ENCODE measurements around the gene NISCH.

The NISCH gene

DNA sequence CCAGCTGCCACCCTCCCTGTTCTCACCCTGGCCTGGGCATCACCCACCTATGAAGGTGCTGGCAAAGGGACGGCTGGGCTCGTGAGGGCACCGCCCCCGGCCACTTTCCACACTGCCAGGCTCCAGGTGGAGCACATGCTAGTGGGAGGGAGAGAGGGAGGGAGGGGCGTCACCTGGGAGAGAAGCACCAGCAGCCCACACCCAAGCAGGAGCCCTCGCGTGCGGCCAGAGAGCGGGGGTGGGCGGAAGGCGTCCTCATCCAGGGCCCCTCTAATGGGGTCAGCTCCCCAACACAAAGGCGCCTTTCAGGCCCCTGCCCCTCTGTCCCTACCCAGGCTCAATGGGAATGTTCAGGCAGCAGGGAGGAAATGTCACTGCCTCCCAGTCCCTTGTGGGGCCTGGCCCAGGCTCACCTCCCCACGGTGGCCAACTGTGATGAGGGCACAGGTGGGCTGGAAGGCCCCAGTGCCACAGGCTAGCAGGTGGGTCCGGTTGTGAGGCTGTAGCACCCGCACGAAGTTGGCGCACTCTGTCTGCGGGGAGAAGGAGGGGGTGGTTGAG lies 13.6 kb upstream of the NISCH start:
- Histone ChIP-seq H3K79me1 (replicated peaks; ENCODE audit: low read length, poor library complexity, severe bottlenecking) (no peaks in the 10 kb centered on the region), H3K9me3 (ENCODE audit: control insufficient read depth, low read length) (no peaks in the 10 kb centered on the region), H3K23ac (ENCODE audit: low read length in 2 of 2) (no peak overlapping the region), H2BK5ac (ENCODE audit: low read depth, low read length, poor library complexity, severe bottlenecking) (no peak overlapping the region), H2BK12ac (ENCODE audit: low read length in 2 of 2) (no peak overlapping the region), H4K91ac (ENCODE audit: low read length) (no peak overlapping the region), H3K4ac (ENCODE audit: low read depth in 1 of 2, low read length in 2 of 2) (no peak overlapping the region), H2BK15ac (ENCODE audit: low read depth, poor library complexity, severe bottlenecking) (no peak overlapping the region), H3K27me3 (ENCODE audit: control insufficient read depth in 1 of 2, insufficient read depth in 1 of 2, low read length in 2 of 2) (peaks cover 0 to 10% of the 10 kb centered on the region in 2 experiments), H3K14ac (ENCODE audit: low read length in 2 of 2) (no peak overlapping the region), H2AFZ (ENCODE audit: low read depth, low read length) (no peak overlapping the region), H3K4me3 (ENCODE audit: insufficient read depth in 1 of 2, low read depth in 1 of 2, low read length in 2 of 2) (no peak overlapping the region), H3K4me2 (ENCODE audit: low read length, poor library complexity, severe bottlenecking) (no peak overlapping the region), H3K9ac (ENCODE audit: low read length) (no peak overlapping the region), H3K18ac (ENCODE audit: low read depth in 1 of 2, low read length in 2 of 2) (no peak overlapping the region), H3K4me1 (ENCODE audit: control insufficient read depth, insufficient read depth, low read depth, low read length) (peaks cover 5% of the 10 kb centered on the region), H3K27ac (ENCODE audit: low read length, poor library complexity, severe bottlenecking) (no peak overlapping the region), H3K36me3 (ENCODE audit: control insufficient read depth in 1 of 2, insufficient read depth in 2 of 2, low read depth in 1 of 2, low read length in 2 of 2) (no peaks in the 10 kb centered on the region), H2AK5ac (ENCODE audit: low read length, severe bottlenecking) (no peak overlapping the region), H4K8ac (ENCODE audit: low read length) (no peak overlapping the region), H2BK120ac (ENCODE audit: low read depth, low read length) (no peak overlapping the region)
- no peak for DNase-seq
- WGBS, result 96% methylated on average over 18 of the region's 18 CpGs

- H3K9me3 ChIP-seq (ENCODE audit: control insufficient read depth, low read length), result no peaks in the 10 kb centered on the region
- H3K9ac ChIP-seq (ENCODE audit: low read length), result no peak overlapping the region
- H3K27me3 ChIP-seq (ENCODE audit: control insufficient read depth in 1 of 2, insufficient read depth in 1 of 2, low read length in 2 of 2), result peaks cover 0 to 10% of the 10 kb centered on the region in 2 experiments
- H4K8ac ChIP-seq (ENCODE audit: low read length), result no peak overlapping the region
- no peak overlapping the region for H2BK5ac ChIP-seq (ENCODE audit: low read depth, low read length, poor library complexity, severe bottlenecking)
- H3K4me1 ChIP-seq (ENCODE audit: control insufficient read depth, insufficient read depth, low read depth, low read length), result peaks cover 5% of the 10 kb centered on the region
- H3K18ac ChIP-seq (ENCODE audit: low read depth in 1 of 2, low read length in 2 of 2), result no peak overlapping the region
- no peak overlapping the region for H3K4ac ChIP-seq (ENCODE audit: low read depth in 1 of 2, low read length in 2 of 2)
- H3K14ac ChIP-seq (ENCODE audit: low read length in 2 of 2), result no peak overlapping the region
- H3K27ac ChIP-seq (ENCODE audit: low read length, poor library complexity, severe bottlenecking), result no peak overlapping the region
- H3K4me2 ChIP-seq (ENCODE audit: low read length, poor library complexity, severe bottlenecking), result no peak overlapping the region
- no peak for DNase-seq
- no peak overlapping the region for H2AK5ac ChIP-seq (ENCODE audit: low read length, severe bottlenecking)
- no peak overlapping the region for H4K91ac ChIP-seq (ENCODE audit: low read length)
- no peaks in the 10 kb centered on the region for H3K79me1 ChIP-seq (replicated peaks; ENCODE audit: low read length, poor library complexity, severe bottlenecking)
- H3K36me3 ChIP-seq (ENCODE audit: control insufficient read depth in 1 of 2, insufficient read depth in 2 of 2, low read depth in 1 of 2, low read length in 2 of 2), result no peaks in the 10 kb centered on the region
- H3K4me3 ChIP-seq (ENCODE audit: insufficient read depth in 1 of 2, low read depth in 1 of 2, low read length in 2 of 2), result no peak overlapping the region
- H2BK12ac ChIP-seq (ENCODE audit: low read length in 2 of 2), result no peak overlapping the region
- H2BK15ac ChIP-seq (ENCODE audit: low read depth, poor library complexity, severe bottlenecking), result no peak overlapping the region
- no peak overlapping the region for H2AFZ ChIP-seq (ENCODE audit: low read depth, low read length)
- H2BK120ac ChIP-seq (ENCODE audit: low read depth, low read length), result no peak overlapping the region
- H3K23ac ChIP-seq (ENCODE audit: low read length in 2 of 2), result no peak overlapping the region
- WGBS, result 89% methylated on average over 15 of the region's 16 CpGs
Observed at GRCh38 chr3:52442409-52443267, 12.8 kb upstream of the NISCH start.

DNA sequence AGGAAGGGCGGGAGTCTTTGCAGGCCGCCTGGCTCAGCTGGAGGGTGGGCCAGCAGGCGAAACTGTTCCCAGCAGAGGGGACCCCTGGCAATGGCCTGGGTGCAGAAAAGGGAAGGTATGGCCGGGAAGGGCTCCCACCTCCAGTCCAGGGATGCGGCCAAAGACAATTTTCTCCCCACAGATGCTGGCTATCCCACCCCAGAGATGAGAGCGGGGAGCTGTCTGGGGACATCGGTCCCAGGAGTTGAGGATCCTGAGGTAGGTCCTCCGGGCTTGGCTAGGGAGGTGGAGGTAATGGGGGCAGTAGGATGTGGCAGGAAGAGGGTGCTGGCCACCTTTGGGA lies 12.2 kb upstream of the NISCH start:
- Histone ChIP-seq H2BK15ac (ENCODE audit: low read depth, poor library complexity, severe bottlenecking) (no peak overlapping the region), H3K9ac (ENCODE audit: low read length) (no peak overlapping the region), H3K4me1 (ENCODE audit: control insufficient read depth, insufficient read depth, low read depth, low read length) (peaks cover 5% of the 10 kb centered on the region), H4K91ac (ENCODE audit: low read length) (no peak overlapping the region), H3K27me3 (ENCODE audit: control insufficient read depth in 1 of 2, insufficient read depth in 1 of 2, low read length in 2 of 2) (peaks cover 0 to 10% of the 10 kb centered on the region in 2 experiments), H2AFZ (ENCODE audit: low read depth, low read length) (no peak overlapping the region), H3K14ac (ENCODE audit: low read length in 2 of 2) (no peak overlapping the region), H3K79me1 (replicated peaks; ENCODE audit: low read length, poor library complexity, severe bottlenecking) (no peaks in the 10 kb centered on the region), H3K36me3 (ENCODE audit: control insufficient read depth in 1 of 2, insufficient read depth in 2 of 2, low read depth in 1 of 2, low read length in 2 of 2) (no peaks in the 10 kb centered on the region), H3K9me3 (ENCODE audit: control insufficient read depth, low read length) (no peaks in the 10 kb centered on the region), H2BK12ac (ENCODE audit: low read length in 2 of 2) (no peak overlapping the region), H2AK5ac (ENCODE audit: low read length, severe bottlenecking) (no peak overlapping the region), H3K4ac (ENCODE audit: low read depth in 1 of 2, low read length in 2 of 2) (no peak overlapping the region), H3K27ac (ENCODE audit: low read length, poor library complexity, severe bottlenecking) (no peak overlapping the region), H4K8ac (ENCODE audit: low read length) (no peak overlapping the region), H3K4me2 (ENCODE audit: low read length, poor library complexity, severe bottlenecking) (no peak overlapping the region), H3K18ac (ENCODE audit: low read depth in 1 of 2, low read length in 2 of 2) (no peak overlapping the region), H2BK5ac (ENCODE audit: low read depth, low read length, poor library complexity, severe bottlenecking) (no peak overlapping the region), H3K23ac (ENCODE audit: low read length in 2 of 2) (no peak overlapping the region), H3K4me3 (ENCODE audit: insufficient read depth in 1 of 2, low read depth in 1 of 2, low read length in 2 of 2) (no peak overlapping the region), H2BK120ac (ENCODE audit: low read depth, low read length) (no peak overlapping the region)
- no peak for DNase-seq
- WGBS, result 98% methylated on average over 4 of the region's 8 CpGs

DNA sequence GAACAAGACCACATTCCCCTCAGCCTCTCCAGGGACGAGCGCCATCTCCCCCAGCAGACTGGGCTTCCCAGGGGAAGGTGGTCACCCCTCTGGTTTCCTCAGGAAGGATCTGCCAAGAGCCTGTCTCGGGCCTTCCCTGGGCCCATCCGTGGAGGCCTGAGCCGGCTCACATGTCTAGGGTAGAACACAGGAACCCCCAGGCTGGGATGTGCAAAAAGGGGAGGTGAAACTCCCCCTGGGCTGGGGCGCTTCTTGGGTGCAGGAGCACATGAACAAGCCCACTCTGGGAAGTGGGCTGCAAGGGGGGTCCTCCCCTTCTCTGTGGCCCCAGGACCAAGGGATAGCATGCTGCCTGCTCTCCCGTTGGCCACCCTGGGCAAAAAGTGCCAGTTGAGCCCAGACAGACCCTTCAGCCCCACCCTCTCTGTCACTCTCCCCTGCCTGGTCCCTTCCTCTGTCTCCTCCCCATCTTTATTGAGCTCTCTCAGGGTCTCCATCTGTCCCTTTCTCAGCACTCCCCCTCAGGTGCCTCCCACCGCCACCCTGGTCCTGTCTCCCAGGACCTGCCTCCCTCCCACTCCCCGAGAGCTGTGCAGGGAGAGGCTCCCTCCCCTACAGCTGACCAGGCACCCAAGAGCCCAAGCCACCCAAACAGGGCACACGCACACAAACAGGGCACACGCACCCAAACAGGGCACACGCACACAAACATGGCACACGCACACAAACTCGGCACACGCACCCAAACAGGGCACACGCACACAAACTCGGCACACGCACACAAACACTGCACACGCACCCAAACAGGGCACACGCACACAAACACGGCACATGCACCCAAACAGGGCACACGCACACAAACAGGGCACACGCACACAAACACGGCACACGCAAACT lies 11.4 kb upstream of the NISCH start:
- Histone ChIP-seq H3K23ac (ENCODE audit: low read length in 2 of 2) (no peak overlapping the region), H3K4me3 (ENCODE audit: insufficient read depth in 1 of 2, low read depth in 1 of 2, low read length in 2 of 2) (no peak overlapping the region), H3K79me1 (replicated peaks; ENCODE audit: low read length, poor library complexity, severe bottlenecking) (no peaks in the 10 kb centered on the region), H2AFZ (ENCODE audit: low read depth, low read length) (no peak overlapping the region), H2BK15ac (ENCODE audit: low read depth, poor library complexity, severe bottlenecking) (no peak overlapping the region), H3K4me1 (ENCODE audit: control insufficient read depth, insufficient read depth, low read depth, low read length) (peaks cover 5% of the 10 kb centered on the region), H4K8ac (ENCODE audit: low read length) (no peak overlapping the region), H2AK5ac (ENCODE audit: low read length, severe bottlenecking) (no peak overlapping the region), H4K91ac (ENCODE audit: low read length) (no peak overlapping the region), H3K9me3 (ENCODE audit: control insufficient read depth, low read length) (no peaks in the 10 kb centered on the region), H2BK120ac (ENCODE audit: low read depth, low read length) (no peak overlapping the region), H3K14ac (ENCODE audit: low read length in 2 of 2) (peak overlapping the region in 1 of 2 experiments; percentile 91), H3K18ac (ENCODE audit: low read depth in 1 of 2, low read length in 2 of 2) (peak overlapping the region in 1 of 2 experiments; percentile 30), H3K4ac (ENCODE audit: low read depth in 1 of 2, low read length in 2 of 2) (no peak overlapping the region), H3K27me3 (ENCODE audit: control insufficient read depth in 1 of 2, insufficient read depth in 1 of 2, low read length in 2 of 2) (peaks cover 0 to 10% of the 10 kb centered on the region in 2 experiments), H2BK5ac (ENCODE audit: low read depth, low read length, poor library complexity, severe bottlenecking) (no peak overlapping the region), H3K27ac (ENCODE audit: low read length, poor library complexity, severe bottlenecking) (no peak overlapping the region), H2BK12ac (ENCODE audit: low read length in 2 of 2) (no peak overlapping the region), H3K36me3 (ENCODE audit: control insufficient read depth in 1 of 2, insufficient read depth in 2 of 2, low read depth in 1 of 2, low read length in 2 of 2) (no peaks in the 10 kb centered on the region), H3K4me2 (ENCODE audit: low read length, poor library complexity, severe bottlenecking) (no peak overlapping the region), H3K9ac (ENCODE audit: low read length) (no peak overlapping the region)
- no peak for DNase-seq
- 87% methylated on average over 25 of the region's 25 CpGs for WGBS

Measured in mesenchymal stem cell (in vitro differentiated cells and primary cell).